HG03280 (cell line): ENCODE measurements around the gene ABLIM1.
"Not testable (repeated sequence)": the region's sequence is repeated elsewhere in the genome, so short reads cannot be mapped to it uniquely, and the experiment has no call there.

ENCODE experiments used
- ATAC-seq: cut with Tn5 transposase; IDR thresholded peaks from one replicate; pipeline ENCODE4 v1.9.1; 2021; ENCODE audit warnings: mild to moderate bottlenecking, moderate library complexity; ENCODE audit not compliant: unreplicated experiment

Gene ABLIM1

GRCh38 chr10:114658175-114658574 is at the start of gene ABLIM1:
Gene ABLIM1, minus strand, starts transcription at chr10:114658275. Its CDS starts 75 bp downstream, at chr10:114658200.
- no peak for ATAC-seq

GRCh38 chr10:114706458-114707055 is 48.5 kb upstream of the ABLIM1 start:
- ATAC-seq: no peak

GRCh38 chr10:114704679-114705078 is 46.6 kb upstream of the ABLIM1 start:
- ATAC-seq: no peak

GRCh38 chr10:114703377-114704107 is 45.5 kb upstream of the ABLIM1 start:
- no peak for ATAC-seq

- ATAC-seq: no peak
These were observed 40.4 kb upstream of the ABLIM1 start for GRCh38 chr10:114698271-114699061.

GRCh38 chr10:114697061-114697598 is 39.1 kb upstream of the ABLIM1 start:
- no peak for ATAC-seq

GRCh38 chr10:114696301-114696700 is 38.2 kb upstream of the ABLIM1 start:
- ATAC-seq: not testable (repeated sequence)

- ATAC-seq: no peak
These were observed 36.7 kb upstream of the ABLIM1 start for GRCh38 chr10:114694752-114695151.

- ATAC-seq: no peak
These were observed 36.0 kb upstream of the ABLIM1 start for GRCh38 chr10:114694062-114694461.

GRCh38 chr10:114691442-114691941 is 33.4 kb upstream of the ABLIM1 start:
- no peak for ATAC-seq

GRCh38 chr10:114688786-114689185 is 30.7 kb upstream of the ABLIM1 start:
- ATAC-seq: no peak

GRCh38 chr10:114687459-114687858 is 29.4 kb upstream of the ABLIM1 start:
- no peak for ATAC-seq

GRCh38 chr10:114686013-114686412 is 27.9 kb upstream of the ABLIM1 start:
- no peak for ATAC-seq

- no peak for ATAC-seq
These were observed 27.4 kb upstream of the ABLIM1 start for GRCh38 chr10:114685456-114685855.

GRCh38 chr10:114684822-114685209 is 26.7 kb upstream of the ABLIM1 start:
- ATAC-seq: no peak

GRCh38 chr10:114684084-114684821 is 26.2 kb upstream of the ABLIM1 start:
- ATAC-seq: no peak

GRCh38 chr10:114683593-114683992 is 25.5 kb upstream of the ABLIM1 start:
- ATAC-seq: no peak

GRCh38 chr10:114683162-114683561 is 25.1 kb upstream of the ABLIM1 start:
- no peak for ATAC-seq

GRCh38 chr10:114682532-114682931 is 24.5 kb upstream of the ABLIM1 start:
- ATAC-seq: no peak

- no peak for ATAC-seq
These were observed 24.0 kb upstream of the ABLIM1 start for GRCh38 chr10:114682121-114682520.

GRCh38 chr10:114681542-114681941 is 23.5 kb upstream of the ABLIM1 start:
- no peak for ATAC-seq
